ENCODE data around the gene POLR1B. TPM values are rescaled to one million over a fixed set of nuclear protein-coding genes. Genes with fewer than 3 reads are reported as not detected.

POLR1B gene
- total and polyA plus RNA-seq, 7 experiments from 2014 or later = 10.1 to 41.8 (median 25.2) TPM

- H3K27me3 ChIP-seq (ENCODE audit: control insufficient read depth in 2 of 2, insufficient read depth in 2 of 2, low read length in 2 of 2) = no peaks in the 10 kb centered on the region
- H3K27ac ChIP-seq (ENCODE audit: low read depth, low read length) = no peak overlapping the region
- intact Hi-C loops (cut with micrococcal nuclease) = loop anchor here in 1 of 2 donors (10.0 kb wide), 1 partner anchor 283 kb away; no protein-coding TSS in a partner anchor
- H3K36me3 ChIP-seq (ENCODE audit: control insufficient read depth in 2 of 3, insufficient read depth in 3 of 3, low read length in 3 of 3) = no peaks in the 10 kb centered on the region
- Mint-ChIP-seq H3K27ac (no peak overlapping the region), H3K9me3 (peaks cover 0 to 2% (median 0%) of the 10 kb centered on the region in 11 donors), H3K4me1 (peaks cover 4 to 8% (median 5%) of the 10 kb centered on the region in 7 donors), H3K36me3 (peaks cover 0 to 4% (median 2%) of the 10 kb centered on the region in 5 donors), H3K27me3 (no peaks in the 10 kb centered on the region), H3K4me3 (no peak overlapping the region)
- no peaks in the 10 kb centered on the region for H3K9me3 ChIP-seq (ENCODE audit: control insufficient read depth in 2 of 3, low read length in 3 of 3)
- DNase-seq (no peak), ATAC-seq (no peak)
- POLR2A ChIA-PET = interaction anchor here (0.6 kb wide), 1 partner anchor 193 kb away, joined by 3 read pairs; no protein-coding TSS in a partner anchor
- no peak overlapping the region for H3K4me3 ChIP-seq (ENCODE audit: low read length)
- CTCF ChIA-PET = interaction anchor here (2.1 to 5.4 kb wide), 3 partner anchors 24 to 125 kb away, joined by 8 to 57 read pairs (median 8); no protein-coding TSS in a partner anchor
- no peaks in the 10 kb centered on the region for H3K4me1 ChIP-seq (ENCODE audit: control insufficient read depth in 2 of 2, insufficient read depth in 2 of 2, low read length in 2 of 2)
Observed at GRCh38 chr2:112601754-112602153, 59.5 kb downstream of the POLR1B start.

- Histone ChIP-seq H3K36me3 (ENCODE audit: control insufficient read depth in 2 of 3, insufficient read depth in 3 of 3, low read length in 3 of 3) (no peaks in the 10 kb centered on the region), H3K27ac (ENCODE audit: low read depth, low read length) (no peak overlapping the region), H3K9me3 (ENCODE audit: control insufficient read depth in 2 of 3, low read length in 3 of 3) (no peaks in the 10 kb centered on the region), H3K4me1 (ENCODE audit: control insufficient read depth in 2 of 2, insufficient read depth in 2 of 2, low read length in 2 of 2) (no peaks in the 10 kb centered on the region), H3K27me3 (ENCODE audit: control insufficient read depth in 2 of 2, insufficient read depth in 2 of 2, low read length in 2 of 2) (no peaks in the 10 kb centered on the region), H3K4me3 (ENCODE audit: low read length) (no peak overlapping the region)
- Mint-ChIP-seq H3K9me3 (peaks cover 0 to 2% (median 0%) of the 10 kb centered on the region in 11 donors), H3K4me3 (no peak overlapping the region), H3K36me3 (peaks cover 0 to 4% (median 0%) of the 10 kb centered on the region in 5 donors), H3K27me3 (no peaks in the 10 kb centered on the region), H3K27ac (no peak overlapping the region), H3K4me1 (peaks cover 4 to 8% (median 5%) of the 10 kb centered on the region in 7 donors)
- intact Hi-C loops (cut with micrococcal nuclease) = loop anchor here in 1 of 2 donors (10.0 kb wide), 1 partner anchor 282 kb away; no protein-coding TSS in a partner anchor
- no peak for ATAC-seq
- CTCF ChIA-PET = interaction anchor here (1.3 to 5.4 kb wide), 4 partner anchors 20 to 124 kb away, joined by 3 to 57 read pairs (median 6); no protein-coding TSS in a partner anchor
- POLR2A ChIA-PET = no interaction called here
- no peak for DNase-seq
Observed at GRCh38 chr2:112602917-112603316, 60.7 kb downstream of the POLR1B start.

GRCh38 chr2:112603731-112604130, 61.5 kb downstream of the POLR1B start:
- H3K4me3 Mint-ChIP-seq = no peak overlapping the region
- H3K9me3 Mint-ChIP-seq = peaks cover 0 to 2% (median 0%) of the 10 kb centered on the region in 11 donors
- Histone ChIP-seq H3K4me3 (ENCODE audit: low read length) (no peak overlapping the region), H3K9me3 (ENCODE audit: control insufficient read depth in 2 of 3, low read length in 3 of 3) (no peaks in the 10 kb centered on the region), H3K27me3 (ENCODE audit: control insufficient read depth in 2 of 2, insufficient read depth in 2 of 2, low read length in 2 of 2) (no peaks in the 10 kb centered on the region), H3K27ac (ENCODE audit: low read depth, low read length) (no peak overlapping the region), H3K4me1 (ENCODE audit: control insufficient read depth in 2 of 2, insufficient read depth in 2 of 2, low read length in 2 of 2) (no peaks in the 10 kb centered on the region), H3K36me3 (ENCODE audit: control insufficient read depth in 2 of 3, insufficient read depth in 3 of 3, low read length in 3 of 3) (no peaks in the 10 kb centered on the region)
- ChIA-PET POLR2A (no interaction called here), CTCF (interaction anchor here (0.6 to 1.6 kb wide), 7 partner anchors 17 to 124 kb away, joined by 3 to 5 read pairs (median 3); no protein-coding TSS in a partner anchor)
- ATAC-seq (no peak), DNase-seq (no peak)
- peaks cover 0 to 4% (median 2%) of the 10 kb centered on the region in 5 donors for H3K36me3 Mint-ChIP-seq
- H3K27me3 Mint-ChIP-seq = no peaks in the 10 kb centered on the region
- intact Hi-C loops (cut with micrococcal nuclease) = loop anchor here in 1 of 2 donors (10.0 kb wide), 1 partner anchor 281 kb away; no protein-coding TSS in a partner anchor
- no peak overlapping the region for H3K27ac Mint-ChIP-seq
- H3K4me1 Mint-ChIP-seq = peaks cover 4 to 8% (median 5%) of the 10 kb centered on the region in 7 donors

GRCh38 chr2:112604952-112605351, 62.7 kb downstream of the POLR1B start:
- ChIA-PET CTCF (interaction anchor here (0.6 to 1.5 kb wide), 6 partner anchors 16 to 280 kb away, joined by 3 to 4 read pairs (median 3); no protein-coding TSS in a partner anchor), POLR2A (interaction anchor here (0.6 kb wide), 1 partner anchor 58 kb away, joined by 5 read pairs; no protein-coding TSS in a partner anchor)
- H3K36me3 ChIP-seq (ENCODE audit: control insufficient read depth in 2 of 3, insufficient read depth in 3 of 3, low read length in 3 of 3) = no peaks in the 10 kb centered on the region
- intact Hi-C loops (cut with micrococcal nuclease) = loop anchor here in 1 of 2 donors (10.0 kb wide), 1 partner anchor 280 kb away; no protein-coding TSS in a partner anchor
- no peak overlapping the region for H3K4me3 Mint-ChIP-seq
- H3K4me1 Mint-ChIP-seq = peaks cover 2 to 6% (median 3%) of the 10 kb centered on the region in 7 donors
- peaks cover 0 to 6% (median 2%) of the 10 kb centered on the region in 5 donors for H3K36me3 Mint-ChIP-seq
- ATAC-seq (no peak), DNase-seq (no peak)
- no peak overlapping the region for H3K4me3 ChIP-seq (ENCODE audit: low read length)
- no peaks in the 10 kb centered on the region for H3K9me3 ChIP-seq (ENCODE audit: control insufficient read depth in 2 of 3, low read length in 3 of 3)
- no peak overlapping the region for H3K27ac ChIP-seq (ENCODE audit: low read depth, low read length)
- no peaks in the 10 kb centered on the region for H3K4me1 ChIP-seq (ENCODE audit: control insufficient read depth in 2 of 2, insufficient read depth in 2 of 2, low read length in 2 of 2)
- no peaks in the 10 kb centered on the region for H3K27me3 ChIP-seq (ENCODE audit: control insufficient read depth in 2 of 2, insufficient read depth in 2 of 2, low read length in 2 of 2)
- peaks cover 0 to 5% (median 0%) of the 10 kb centered on the region in 5 donors for H3K27me3 Mint-ChIP-seq
- peaks cover 0 to 4% (median 0%) of the 10 kb centered on the region in 11 donors for H3K9me3 Mint-ChIP-seq
- no peak overlapping the region for H3K27ac Mint-ChIP-seq

GRCh38 chr2:112605926-112606325, 63.7 kb downstream of the POLR1B start:
- ChIA-PET CTCF (no interaction called here), POLR2A (no interaction called here)
- peaks cover 0 to 7% (median 0%) of the 10 kb centered on the region in 11 donors for H3K9me3 Mint-ChIP-seq
- Histone ChIP-seq H3K27ac (ENCODE audit: low read depth, low read length) (no peak overlapping the region), H3K9me3 (ENCODE audit: control insufficient read depth in 2 of 3, low read length in 3 of 3) (no peaks in the 10 kb centered on the region), H3K4me1 (ENCODE audit: control insufficient read depth in 2 of 2, insufficient read depth in 2 of 2, low read length in 2 of 2) (no peaks in the 10 kb centered on the region), H3K4me3 (ENCODE audit: low read length) (no peak overlapping the region), H3K27me3 (ENCODE audit: control insufficient read depth in 2 of 2, insufficient read depth in 2 of 2, low read length in 2 of 2) (no peaks in the 10 kb centered on the region), H3K36me3 (ENCODE audit: control insufficient read depth in 2 of 3, insufficient read depth in 3 of 3, low read length in 3 of 3) (no peaks in the 10 kb centered on the region)
- H3K27ac Mint-ChIP-seq = no peak overlapping the region
- DNase-seq = no peak
- intact Hi-C loops (cut with micrococcal nuclease) = loop anchor here in 1 of 2 donors (10.0 kb wide), 1 partner anchor 279 kb away; no protein-coding TSS in a partner anchor
- peaks cover 0 to 3% (median 0%) of the 10 kb centered on the region in 7 donors for H3K4me1 Mint-ChIP-seq
- peaks cover 0 to 15% (median 0%) of the 10 kb centered on the region in 5 donors for H3K27me3 Mint-ChIP-seq
- ATAC-seq = no peak
- peaks cover 0 to 13% (median 0%) of the 10 kb centered on the region in 5 donors for H3K36me3 Mint-ChIP-seq
- no peak overlapping the region for H3K4me3 Mint-ChIP-seq

- Histone ChIP-seq H3K27me3 (ENCODE audit: control insufficient read depth in 2 of 2, insufficient read depth in 2 of 2, low read length in 2 of 2) (no peaks in the 10 kb centered on the region), H3K4me3 (ENCODE audit: low read length) (no peak overlapping the region), H3K36me3 (ENCODE audit: control insufficient read depth in 2 of 3, insufficient read depth in 3 of 3, low read length in 3 of 3) (no peaks in the 10 kb centered on the region), H3K9me3 (ENCODE audit: control insufficient read depth in 2 of 3, low read length in 3 of 3) (no peaks in the 10 kb centered on the region), H3K4me1 (ENCODE audit: control insufficient read depth in 2 of 2, insufficient read depth in 2 of 2, low read length in 2 of 2) (no peaks in the 10 kb centered on the region), H3K27ac (ENCODE audit: low read depth, low read length) (no peak overlapping the region)
- peaks cover 0 to 3% (median 0%) of the 10 kb centered on the region in 7 donors for H3K4me1 Mint-ChIP-seq
- intact Hi-C loops (cut with micrococcal nuclease) = loop anchor here in 1 of 2 donors (10.0 kb wide), 1 partner anchor 278 kb away; no protein-coding TSS in a partner anchor
- H3K36me3 Mint-ChIP-seq = peaks cover 0 to 13% (median 0%) of the 10 kb centered on the region in 5 donors
- peak overlapping the region in 1 of 9 donors; percentile 45 for H3K27ac Mint-ChIP-seq
- no peak for ATAC-seq
- H3K4me3 Mint-ChIP-seq = no peak overlapping the region
- peaks cover 0 to 21% (median 0%) of the 10 kb centered on the region in 5 donors for H3K27me3 Mint-ChIP-seq
- H3K9me3 Mint-ChIP-seq = peaks cover 0 to 7% (median 0%) of the 10 kb centered on the region in 11 donors
- DNase-seq = no peak
- ChIA-PET CTCF (interaction anchor here (0.7 to 1.8 kb wide), 2 partner anchors 23 to 120 kb away, joined by 3 to 5 read pairs; no protein-coding TSS in a partner anchor), POLR2A (no interaction called here)
Observed at GRCh38 chr2:112606547-112606946, 64.3 kb downstream of the POLR1B start.

All from naive thymus-derived CD4-positive, alpha-beta T cell (primary cell).